NCI-H2171 (cell line): ENCODE data around the gene EGFLAM.

Experiments
- DNase-seq: peaks from one replicate; lab custom pipeline; 2025; lab: John Stamatoyannopoulos, UW

The EGFLAM gene

DNA sequence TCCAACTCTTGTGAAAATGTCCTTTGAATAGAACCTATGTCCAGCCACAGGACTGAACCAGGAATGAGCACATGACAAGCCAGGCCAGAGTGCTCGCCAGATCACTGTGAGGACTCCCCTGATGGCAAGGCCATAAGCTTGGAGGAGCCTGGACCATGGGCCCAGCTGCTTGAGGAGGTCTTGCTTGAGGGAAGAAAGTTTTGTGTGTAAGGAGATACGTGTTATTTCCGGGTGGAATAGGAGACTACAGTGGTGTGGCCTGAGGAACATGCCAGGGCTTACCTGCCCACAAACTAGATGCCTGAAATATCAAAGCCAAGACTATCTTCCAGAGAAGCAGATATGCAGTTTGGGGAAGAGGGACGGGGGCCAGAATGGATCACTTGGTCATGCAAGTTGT, 213.3 kb downstream of the EGFLAM start:
- no peak for DNase-seq

DNA sequence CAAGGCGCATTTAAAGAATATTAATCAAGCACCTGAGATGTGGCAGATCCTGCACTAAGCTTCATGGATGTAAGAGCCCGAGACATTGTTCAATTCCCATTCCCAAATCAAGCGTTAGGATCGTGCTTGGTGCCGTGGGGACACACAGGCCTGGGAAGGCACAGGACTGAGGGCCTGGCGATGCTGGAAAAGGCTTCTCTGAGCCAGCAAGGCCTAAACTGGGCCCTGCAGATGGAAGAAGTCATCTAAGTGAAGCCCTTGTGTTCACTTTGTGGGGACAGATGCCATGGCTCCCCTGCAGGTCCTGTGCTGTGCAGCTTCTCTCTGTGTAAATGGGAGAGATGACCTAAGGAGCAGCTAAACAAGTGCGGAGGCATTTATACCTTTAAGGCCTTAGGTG, 214.2 kb downstream of the EGFLAM start:
- DNase-seq: no peak

DNA sequence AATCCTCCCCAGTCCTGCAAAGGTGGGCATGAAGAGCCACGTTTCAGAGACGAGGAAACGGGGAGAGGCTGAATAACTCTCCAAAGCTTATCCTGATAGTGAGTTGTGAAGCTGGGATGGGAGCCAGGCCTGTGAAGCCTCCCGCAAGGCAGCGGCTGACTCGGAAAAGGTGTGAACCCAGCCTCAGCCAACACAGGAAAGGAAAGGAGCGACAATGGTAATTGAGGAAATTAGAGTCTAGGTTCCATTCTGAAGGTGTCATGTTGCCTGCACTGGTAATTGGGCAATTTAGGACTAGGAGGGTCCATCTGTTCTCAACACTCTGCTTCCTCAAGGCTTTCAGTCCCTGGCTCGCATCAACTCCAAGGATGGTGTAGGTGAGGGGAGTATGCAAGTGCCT, 214.6 kb downstream of the EGFLAM start:
- DNase-seq: peak; percentile 91

DNA sequence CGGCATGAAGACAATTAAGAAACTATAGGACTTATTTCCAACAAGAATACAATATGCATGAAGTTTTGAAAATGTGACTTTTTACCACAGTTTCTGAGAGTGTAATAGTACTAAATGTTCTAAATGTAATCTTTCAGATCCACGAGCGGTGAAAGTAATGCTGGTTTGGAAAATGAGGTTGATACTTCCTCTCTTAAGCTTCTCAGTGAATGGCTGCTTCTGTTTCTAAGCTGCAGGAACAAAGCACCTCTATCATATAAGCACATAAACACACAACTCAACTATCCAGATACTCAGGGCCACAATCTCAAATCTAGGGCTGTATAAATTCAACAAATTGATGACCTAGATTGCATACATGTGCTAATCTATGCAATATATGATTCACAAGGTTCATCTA, 219.8 kb downstream of the EGFLAM start:
- DNase-seq: no peak

DNA sequence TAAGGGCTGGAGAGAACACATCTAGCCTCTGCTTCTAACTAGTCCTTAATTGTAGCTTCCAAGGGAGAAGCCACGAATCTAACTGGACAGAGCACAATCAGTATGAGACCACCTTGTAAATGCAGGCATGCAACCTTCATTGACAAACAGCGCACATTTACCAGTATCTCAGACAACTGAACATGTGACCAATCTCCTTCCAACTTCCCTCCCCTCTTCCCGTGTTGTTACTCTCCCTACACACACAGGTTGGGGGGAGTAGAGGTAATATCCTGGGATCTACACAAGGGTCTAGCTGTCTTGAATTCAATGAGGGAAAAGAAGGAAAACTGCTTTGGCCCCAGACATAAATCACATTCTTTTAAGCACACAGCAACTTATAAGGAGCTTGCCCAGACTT, 220.5 kb downstream of the EGFLAM start:
- DNase-seq: no peak

DNA sequence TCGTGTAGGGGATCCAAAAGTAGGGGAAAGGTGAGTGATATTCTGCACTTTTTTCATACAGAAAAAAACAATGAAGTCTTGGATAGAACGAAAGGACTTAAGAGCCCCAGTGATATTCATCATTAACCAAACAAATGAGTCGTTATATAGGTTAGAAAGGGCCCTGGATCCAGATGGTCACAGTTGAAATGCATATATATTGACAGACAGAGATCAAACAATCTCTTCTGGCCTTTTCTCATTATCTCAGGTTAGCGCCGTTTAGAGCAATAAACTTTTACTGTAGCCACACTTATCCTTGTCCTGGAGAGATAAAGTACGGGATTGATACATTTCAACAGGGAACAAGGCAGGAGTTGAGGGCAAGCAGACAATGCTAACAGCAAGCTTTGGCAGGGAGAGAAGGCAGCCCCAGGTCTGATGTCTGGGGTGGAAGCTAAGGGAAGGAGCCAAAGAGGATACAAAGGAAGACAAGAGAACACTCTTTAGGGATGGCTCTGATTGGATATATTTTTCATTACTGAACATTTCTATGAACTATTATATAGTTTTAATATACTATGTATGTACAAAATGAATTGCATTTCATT, 221.1 kb downstream of the EGFLAM start:
- no peak for DNase-seq

DNA sequence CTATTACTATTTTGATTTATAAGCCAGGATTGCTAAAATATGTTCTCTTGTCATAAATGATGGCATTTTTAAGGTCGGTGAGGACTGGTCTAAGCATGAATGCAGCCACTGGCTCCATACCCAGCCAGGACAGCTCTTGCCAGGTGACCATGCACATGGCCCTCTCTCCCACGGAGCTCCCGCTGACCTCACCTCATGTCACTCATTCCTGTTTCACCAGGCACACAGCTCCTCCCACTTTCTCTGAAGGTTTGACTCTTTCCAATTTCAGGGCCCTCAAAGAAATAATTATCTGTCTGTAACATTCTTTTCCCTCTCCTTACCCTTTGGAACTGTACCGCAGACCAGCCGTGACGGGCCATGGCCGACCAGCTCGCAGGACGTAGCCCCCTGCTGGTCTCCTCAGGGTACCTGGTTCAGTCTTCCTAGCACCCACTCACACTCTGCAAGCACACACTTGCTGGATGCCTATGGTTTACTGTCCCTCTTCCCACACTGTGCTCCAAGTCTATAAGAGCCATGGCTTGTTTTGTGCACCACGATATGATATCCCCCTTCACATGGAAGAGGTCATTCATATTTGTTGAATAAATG, 225.5 kb downstream of the EGFLAM start:
- DNase-seq: no peak

DNA sequence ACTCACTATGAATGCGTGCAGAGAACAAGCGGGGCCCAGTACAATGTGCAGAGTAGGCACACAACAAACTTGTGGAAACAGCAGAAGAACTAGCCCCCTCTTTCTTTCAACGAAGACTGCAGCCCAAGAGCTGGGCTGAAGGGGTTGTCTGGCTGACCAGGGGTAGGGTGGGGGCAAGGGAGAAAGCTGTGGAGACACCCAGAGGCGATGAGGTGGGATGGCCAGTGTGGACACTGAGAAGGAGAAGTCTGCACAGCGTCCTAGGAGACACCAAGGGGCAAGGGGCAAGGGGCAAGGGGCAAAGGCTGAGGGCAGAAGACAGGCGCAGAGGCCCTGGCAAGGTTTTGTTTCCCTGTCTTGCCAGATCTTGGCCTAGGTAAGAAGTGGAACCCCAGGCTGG, 235.8 kb downstream of the EGFLAM start:
- DNase-seq: no peak

DNA sequence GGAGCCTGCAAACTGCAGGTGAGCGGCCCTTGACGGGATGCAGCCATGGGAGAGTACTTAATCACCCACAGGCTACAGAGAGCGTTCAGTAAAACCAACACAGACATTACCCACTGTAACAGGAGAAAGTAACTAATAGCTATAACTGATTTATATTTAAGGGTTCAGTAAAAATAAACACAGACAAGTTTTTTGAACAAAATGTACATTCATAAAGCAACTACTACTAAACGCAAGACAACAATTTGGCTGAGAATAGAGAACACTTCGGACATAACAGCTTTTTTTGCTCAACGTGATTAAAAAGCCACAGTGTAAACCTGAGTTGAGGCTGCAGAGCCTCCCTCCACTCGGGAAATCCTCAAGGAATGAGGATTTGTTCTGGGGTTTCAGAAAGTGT, 236.4 kb downstream of the EGFLAM start:
- no peak for DNase-seq

DNA sequence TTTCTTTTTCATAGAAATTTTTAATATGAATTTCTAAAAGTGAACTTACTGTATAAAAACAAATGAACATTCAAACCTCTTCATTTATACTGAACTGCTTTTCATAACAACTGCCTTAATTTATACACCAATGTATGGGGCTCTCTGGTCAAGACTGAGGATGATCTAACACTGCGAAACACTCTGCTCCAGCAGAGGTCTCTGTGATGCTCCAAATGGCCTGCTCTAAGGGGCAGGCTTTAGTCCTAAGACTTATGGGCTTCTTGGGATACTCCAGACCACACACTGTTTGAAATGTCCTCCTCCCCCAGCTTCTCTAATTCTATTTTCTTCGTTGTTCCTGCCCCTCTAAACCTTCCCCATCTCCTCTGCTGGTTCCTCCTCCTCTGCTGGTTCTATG, 239.6 kb downstream of the EGFLAM start:
- no peak for DNase-seq

DNA sequence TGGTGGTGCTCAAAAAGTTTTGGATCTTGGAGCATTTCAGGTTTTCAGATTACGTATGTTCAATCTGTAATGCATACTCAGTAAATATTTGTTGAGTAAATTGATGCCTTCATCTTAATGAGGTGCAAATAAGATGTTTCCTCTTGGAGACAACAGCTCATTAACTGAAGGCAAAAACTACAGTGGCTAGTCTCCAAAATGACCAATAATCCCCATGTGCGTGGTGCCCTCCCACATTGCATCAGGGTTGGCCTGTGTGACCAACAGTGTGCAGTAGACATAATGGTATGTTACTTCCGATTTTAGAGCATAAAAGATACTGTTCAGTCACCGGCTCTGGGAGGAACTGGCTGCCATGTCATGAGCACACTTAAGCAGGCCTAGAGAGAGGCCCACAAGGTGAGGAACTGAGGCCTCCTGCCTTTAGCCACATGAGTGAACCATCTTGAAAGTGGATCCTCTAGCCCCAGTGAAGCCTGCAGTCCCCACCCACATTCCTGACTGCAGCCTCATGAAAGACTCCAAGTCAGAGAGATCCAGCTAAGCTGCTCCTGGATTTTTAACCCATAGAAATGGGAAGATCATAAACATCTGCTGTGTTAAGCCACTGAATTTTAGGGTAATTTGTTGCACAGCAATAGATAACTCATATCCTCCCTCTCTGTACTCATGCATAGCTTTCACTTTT, 242.4 kb downstream of the EGFLAM start:
- DNase-seq: no peak

DNA sequence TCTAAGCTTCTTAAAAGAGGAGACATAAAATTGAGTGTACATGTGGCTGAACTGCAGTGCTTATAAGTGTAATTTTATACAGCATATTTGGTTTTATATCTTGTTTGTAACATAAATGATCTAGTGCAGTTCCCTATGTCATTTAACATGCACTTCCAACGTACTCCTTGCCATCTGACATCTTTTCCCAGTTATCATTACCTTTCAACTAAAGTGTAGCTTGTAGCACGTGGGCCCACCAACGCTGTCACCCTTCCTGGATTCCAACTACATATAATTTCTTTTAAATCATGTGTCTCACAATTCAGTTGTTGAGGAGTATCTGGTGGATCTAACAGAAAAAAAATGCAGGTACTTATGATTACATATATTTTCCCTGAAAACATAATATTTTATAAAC, 247.9 kb downstream of the EGFLAM start:
- no peak for DNase-seq

DNA sequence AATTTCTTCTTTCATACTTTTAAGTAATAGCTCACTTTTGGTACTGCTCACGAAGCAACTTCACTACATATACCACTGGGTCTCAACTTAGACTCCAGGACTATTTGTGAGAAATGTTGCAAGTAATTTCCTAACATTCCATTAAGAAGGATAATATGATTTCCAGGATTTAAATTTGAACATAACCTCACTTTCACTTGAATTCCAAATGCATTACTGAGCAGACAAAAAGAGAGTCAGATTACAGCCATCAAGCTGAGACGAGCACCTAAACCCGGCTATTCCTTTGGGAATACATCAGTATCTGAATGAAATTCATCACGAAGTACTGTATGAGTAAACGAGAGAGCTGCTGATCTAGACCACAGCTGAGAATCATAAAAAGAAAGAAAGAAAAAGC, 250.8 kb downstream of the EGFLAM start:
- peak; percentile 64 for DNase-seq
